Astrocyte (in vitro differentiated cells and primary cell): ENCODE results near the gene PDLIM5.

Source experiments
- EZH2 ChIP-seq: IDR thresholded peaks from 2 replicates; pipeline ENCODE4 v1.6.1; 2012; ENCODE audit warnings: mild to moderate bottlenecking, low read length, inconsistent platforms; ENCODE audit not compliant: insufficient read depth
- TF ChIP-seq, protein P1 (sequence below): IDR thresholded peaks from 2 replicates; pipeline ENCODE4 v1.5.1; 2011; ENCODE audit warnings: low read depth, mild to moderate bottlenecking, inconsistent platforms, low read length, moderate library complexity; ENCODE audit not compliant: insufficient read depth

GRCh38 chr4:94531991-94532789 lies 80.4 kb downstream of the PDLIM5 start:
- TF ChIP-seq, protein P1, sequence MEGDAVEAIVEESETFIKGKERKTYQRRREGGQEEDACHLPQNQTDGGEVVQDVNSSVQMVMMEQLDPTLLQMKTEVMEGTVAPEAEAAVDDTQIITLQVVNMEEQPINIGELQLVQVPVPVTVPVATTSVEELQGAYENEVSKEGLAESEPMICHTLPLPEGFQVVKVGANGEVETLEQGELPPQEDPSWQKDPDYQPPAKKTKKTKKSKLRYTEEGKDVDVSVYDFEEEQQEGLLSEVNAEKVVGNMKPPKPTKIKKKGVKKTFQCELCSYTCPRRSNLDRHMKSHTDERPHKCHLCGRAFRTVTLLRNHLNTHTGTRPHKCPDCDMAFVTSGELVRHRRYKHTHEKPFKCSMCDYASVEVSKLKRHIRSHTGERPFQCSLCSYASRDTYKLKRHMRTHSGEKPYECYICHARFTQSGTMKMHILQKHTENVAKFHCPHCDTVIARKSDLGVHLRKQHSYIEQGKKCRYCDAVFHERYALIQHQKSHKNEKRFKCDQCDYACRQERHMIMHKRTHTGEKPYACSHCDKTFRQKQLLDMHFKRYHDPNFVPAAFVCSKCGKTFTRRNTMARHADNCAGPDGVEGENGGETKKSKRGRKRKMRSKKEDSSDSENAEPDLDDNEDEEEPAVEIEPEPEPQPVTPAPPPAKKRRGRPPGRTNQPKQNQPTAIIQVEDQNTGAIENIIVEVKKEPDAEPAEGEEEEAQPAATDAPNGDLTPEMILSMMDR = no peak
- TF ChIP-seq EZH2 = no peak
